Subcutaneous abdominal adipose tissue (tissue), 5 donors: ENCODE measurements around the gene OAS3.
"Not testable (repeated sequence)": the region's sequence is repeated elsewhere in the genome, so short reads cannot be mapped to it uniquely, and the experiment has no call there.

Experiments
- H3K27ac ChIP-seq: one replicate; pipeline ENCODE4 v1.7.0; 2013; ENCODE audit warnings: low read depth, mild to moderate bottlenecking, inconsistent platforms, low read length, moderate library complexity
- H3K27me3 ChIP-seq, 5 donors: one replicate each; pipeline ENCODE4 v1.7.0; 2013; ENCODE audit warnings: low read length in 5 of 5, inconsistent platforms in 1 of 5; ENCODE audit not compliant: control insufficient read depth in 5 of 5, insufficient read depth in 4 of 5
- H3K36me3 ChIP-seq, 5 donors: one replicate each; pipeline ENCODE4 v1.7.0; 2013; ENCODE audit warnings: low read length in 5 of 5; ENCODE audit not compliant: control insufficient read depth in 5 of 5, insufficient read depth in 5 of 5
- H3K4me1 ChIP-seq, 5 donors: one replicate each; pipeline ENCODE4 v1.7.0; 2013; ENCODE audit warnings: low read length in 5 of 5, mild to moderate bottlenecking in 3 of 5, moderate library complexity in 1 of 5; ENCODE audit not compliant: control insufficient read depth in 5 of 5, insufficient read depth in 5 of 5
- H3K4me3 ChIP-seq, 5 donors: one replicate each; pipeline ENCODE4 v1.7.0; 2013; ENCODE audit warnings: low read length in 5 of 5, low read depth in 1 of 5
- H3K9ac ChIP-seq, 5 donors: one replicate each; pipeline ENCODE4 v1.7.0; 2013; ENCODE audit warnings: low read length in 5 of 5, mild to moderate bottlenecking in 4 of 5, moderate library complexity in 3 of 5
- H3K9me3 ChIP-seq, 5 donors: one replicate each; pipeline ENCODE4 v1.7.0; 2013; ENCODE audit warnings: low read length in 5 of 5; ENCODE audit not compliant: control insufficient read depth in 5 of 5
- donor health status: healthy.
- donor health status: healthy.
- donor health status: healthy.
- donor health status: healthy.
- donor health status: healthy.

The OAS3 gene

DNA sequence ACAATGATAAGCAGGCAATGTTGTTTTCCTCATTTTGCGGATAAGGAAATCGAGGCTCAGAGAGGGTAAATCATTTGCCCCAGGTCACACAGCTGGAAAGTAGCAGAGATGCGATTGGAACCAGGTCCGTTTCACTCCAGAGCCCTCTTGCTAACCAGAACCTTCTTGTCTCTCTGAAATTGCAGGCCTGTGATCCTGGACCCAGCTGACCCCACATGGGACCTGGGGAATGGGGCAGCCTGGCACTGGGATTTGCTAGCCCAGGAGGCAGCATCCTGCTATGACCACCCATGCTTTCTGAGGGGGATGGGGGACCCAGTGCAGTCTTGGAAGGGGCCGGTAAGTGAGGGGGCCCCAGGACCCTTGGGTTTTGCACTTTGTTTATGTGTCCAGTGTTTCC lies 9.5 kb downstream of the OAS3 start:
- Histone ChIP-seq H3K9me3 (peaks cover 0 to 7% (median 0%) of the 10 kb centered on the region in 5 donors), H3K27me3 (no peaks in the 10 kb centered on the region), H3K4me3 (no peak overlapping the region), H3K4me1 (no peaks in the 10 kb centered on the region), H3K27ac (no peak overlapping the region), H3K36me3 (peaks cover 8 to 66% (median 51%) of the 10 kb centered on the region in 5 donors), H3K9ac (no peak overlapping the region)

- Histone ChIP-seq H3K9ac (no peak overlapping the region), H3K27ac (no peak overlapping the region), H3K9me3 (peaks cover 0 to 7% (median 0%) of the 10 kb centered on the region in 5 donors), H3K4me3 (no peak overlapping the region), H3K27me3 (no peaks in the 10 kb centered on the region), H3K4me1 (no peaks in the 10 kb centered on the region), H3K36me3 (peaks cover 8 to 66% (median 50%) of the 10 kb centered on the region in 5 donors)
Observed at GRCh38 chr12:112948806-112949205, 10.5 kb downstream of the OAS3 start.

DNA sequence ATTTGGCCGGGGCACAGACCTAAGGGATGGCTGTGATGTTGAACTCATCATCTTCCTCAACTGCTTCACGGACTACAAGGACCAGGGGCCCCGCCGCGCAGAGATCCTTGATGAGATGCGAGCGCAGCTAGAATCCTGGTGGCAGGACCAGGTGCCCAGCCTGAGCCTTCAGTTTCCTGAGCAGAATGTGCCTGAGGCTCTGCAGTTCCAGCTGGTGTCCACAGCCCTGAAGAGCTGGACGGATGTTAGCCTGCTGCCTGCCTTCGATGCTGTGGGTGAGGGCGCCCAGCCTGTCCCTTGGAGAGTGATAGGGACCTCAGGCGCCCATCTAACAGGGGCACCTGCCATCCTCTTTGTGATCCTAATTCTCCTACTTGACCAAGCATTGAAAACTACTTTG lies 12.4 kb downstream of the OAS3 start:
- no peak overlapping the region for H3K4me3 ChIP-seq
- no peak overlapping the region for H3K9ac ChIP-seq
- H3K9me3 ChIP-seq, result peaks cover 0 to 7% (median 0%) of the 10 kb centered on the region in 5 donors
- H3K4me1 ChIP-seq, result no peaks in the 10 kb centered on the region
- no peak overlapping the region for H3K27ac ChIP-seq
- H3K27me3 ChIP-seq, result no peaks in the 10 kb centered on the region
- H3K36me3 ChIP-seq, result peaks cover 6 to 51% (median 38%) of the 10 kb centered on the region in 5 donors

GRCh38 chr12:112957125-112957524 lies 18.9 kb downstream of the OAS3 start:
- peaks cover 0 to 18% (median 16%) of the 10 kb centered on the region in 5 donors for H3K36me3 ChIP-seq
- H3K4me3 ChIP-seq, H3K4me1 ChIP-seq, H3K9ac ChIP-seq, H3K27ac ChIP-seq, H3K27me3 ChIP-seq, H3K9me3 ChIP-seq: not testable (repeated sequence)

GRCh38 chr12:112961074-112961473 lies 22.8 kb downstream of the OAS3 start:
- Histone ChIP-seq H3K27me3 (no peaks in the 10 kb centered on the region), H3K27ac (no peak overlapping the region), H3K4me3 (no peak overlapping the region), H3K36me3 (peaks cover 0 to 56% (median 55%) of the 10 kb centered on the region in 5 donors), H3K4me1 (peaks cover 0 to 9% (median 7%) of the 10 kb centered on the region in 5 donors), H3K9ac (no peak overlapping the region), H3K9me3 (no peaks in the 10 kb centered on the region)

- Histone ChIP-seq H3K9me3 (no peaks in the 10 kb centered on the region), H3K36me3 (peaks cover 0 to 60% (median 59%) of the 10 kb centered on the region in 5 donors), H3K9ac (no peak overlapping the region), H3K4me3 (no peak overlapping the region), H3K27ac (no peak overlapping the region), H3K27me3 (no peaks in the 10 kb centered on the region), H3K4me1 (peaks cover 0 to 9% (median 7%) of the 10 kb centered on the region in 5 donors)
Observed at GRCh38 chr12:112961536-112961935, 23.3 kb downstream of the OAS3 start.

DNA sequence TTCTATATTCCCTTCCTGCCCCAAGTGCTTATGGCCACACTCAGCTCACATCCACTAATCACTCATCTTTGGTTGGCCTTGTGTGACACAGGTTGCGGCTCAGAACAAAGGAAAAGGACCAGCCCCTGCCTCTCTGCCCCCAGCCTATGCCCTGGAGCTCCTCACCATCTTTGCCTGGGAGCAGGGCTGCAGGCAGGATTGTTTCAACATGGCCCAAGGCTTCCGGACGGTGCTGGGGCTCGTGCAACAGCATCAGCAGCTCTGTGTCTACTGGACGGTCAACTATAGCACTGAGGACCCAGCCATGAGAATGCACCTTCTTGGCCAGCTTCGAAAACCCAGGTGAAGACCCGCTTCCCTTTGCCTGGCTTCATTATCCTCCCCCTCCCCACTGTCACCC lies 24.3 kb downstream of the OAS3 start:
- H3K4me3 ChIP-seq, result no peak overlapping the region
- H3K4me1 ChIP-seq, result peaks cover 0 to 9% (median 7%) of the 10 kb centered on the region in 5 donors
- no peak overlapping the region for H3K27ac ChIP-seq
- no peaks in the 10 kb centered on the region for H3K27me3 ChIP-seq
- no peak overlapping the region for H3K9ac ChIP-seq
- H3K9me3 ChIP-seq, result no peaks in the 10 kb centered on the region
- H3K36me3 ChIP-seq, result peaks cover 0 to 70% (median 69%) of the 10 kb centered on the region in 5 donors

- H3K9ac ChIP-seq, result no peak overlapping the region
- H3K9me3 ChIP-seq, result no peaks in the 10 kb centered on the region
- peaks cover 3 to 77% (median 76%) of the 10 kb centered on the region in 5 donors for H3K36me3 ChIP-seq
- peaks cover 0 to 9% (median 7%) of the 10 kb centered on the region in 5 donors for H3K4me1 ChIP-seq
- H3K4me3 ChIP-seq, result no peak overlapping the region
- no peaks in the 10 kb centered on the region for H3K27me3 ChIP-seq
- no peak overlapping the region for H3K27ac ChIP-seq
Observed at GRCh38 chr12:112963227-112963861, 25.1 kb downstream of the OAS3 start.

- Histone ChIP-seq H3K27ac (no peak overlapping the region), H3K36me3 (peaks cover 3 to 83% (median 75%) of the 10 kb centered on the region in 5 donors), H3K27me3 (no peaks in the 10 kb centered on the region), H3K9me3 (no peaks in the 10 kb centered on the region), H3K4me1 (peaks cover 0 to 9% (median 7%) of the 10 kb centered on the region in 5 donors), H3K9ac (no peak overlapping the region), H3K4me3 (no peak overlapping the region)
Observed at GRCh38 chr12:112964067-112964670, 25.9 kb downstream of the OAS3 start.

- Histone ChIP-seq H3K27ac (no peak overlapping the region), H3K9ac (no peak overlapping the region), H3K9me3 (no peaks in the 10 kb centered on the region), H3K4me1 (peaks cover 0 to 9% (median 7%) of the 10 kb centered on the region in 5 donors), H3K36me3 (peaks cover 3 to 90% (median 82%) of the 10 kb centered on the region in 5 donors), H3K4me3 (no peak overlapping the region), H3K27me3 (no peaks in the 10 kb centered on the region)
Observed at GRCh38 chr12:112964915-112965314, 26.6 kb downstream of the OAS3 start.
